Parathyroid adenoma (tissue), 2 donors: ENCODE data around the gene TMEM263.

Experiments used
- H2AFZ ChIP-seq: fragments of 300-600 bp; sonication (generic); one replicate; pipeline ENCODE4 v1.7.0; 2017; ENCODE audit warnings: antibody characterized with exemption, mild to moderate bottlenecking
- H3K27ac ChIP-seq: fragments of 300-600 bp; sonication (generic); one replicate; pipeline ENCODE4 v1.7.0; 2017
- H3K27me3 ChIP-seq: fragments of 300-600 bp; sonication (generic); one replicate; pipeline ENCODE4 v1.7.0; 2017; ENCODE audit warnings: low read length; ENCODE audit not compliant: control insufficient read depth, insufficient read depth
- H3K36me3 ChIP-seq: fragments of 300-600 bp; sonication (generic); one replicate; pipeline ENCODE4 v1.7.0; 2017; ENCODE audit warnings: low read length; ENCODE audit not compliant: control insufficient read depth, insufficient read depth
- H3K4me1 ChIP-seq: fragments of 300-600 bp; sonication (generic); one replicate; pipeline ENCODE4 v1.7.0; 2017; ENCODE audit warnings: control low read depth
- H3K4me2 ChIP-seq: fragments of 300-600 bp; sonication (generic); one replicate; pipeline ENCODE4 v1.7.0; 2017; ENCODE audit warnings: low read length
- H3K4me3 ChIP-seq: fragments of 300-600 bp; sonication (generic); one replicate; pipeline ENCODE4 v1.7.0; 2017; ENCODE audit warnings: low read depth, low read length
- H3K79me2 ChIP-seq: fragments of 300-600 bp; sonication (generic); one replicate; pipeline ENCODE4 v1.7.0; 2017; ENCODE audit warnings: control low read depth
- H3K9ac ChIP-seq: fragments of 300-600 bp; sonication (generic); one replicate; pipeline ENCODE4 v1.7.0; 2017; ENCODE audit warnings: mild to moderate bottlenecking
- H3K9me3 ChIP-seq: fragments of 300-600 bp; sonication (generic); one replicate; pipeline ENCODE4 v1.7.0; 2017; ENCODE audit warnings: low read length; ENCODE audit not compliant: control insufficient read depth
- CTCF ChIP-seq: fragments of 300-600 bp; sonication (generic); IDR thresholded peaks from one replicate; pipeline ENCODE4 v1.7.0; 2017; ENCODE audit warnings: antibody characterized with exemption, mild to moderate bottlenecking
- donor health status: primary hyperparathyroidism.

TMEM263 gene

GRCh38 chr12:106971065-106971464 is 15.4 kb downstream of the TMEM263 start:
- Histone ChIP-seq H3K9me3 (no peaks in the 10 kb centered on the region), H3K4me2 (no peak overlapping the region), H3K4me3 (no peak overlapping the region), H3K36me3 (no peaks in the 10 kb centered on the region), H2AFZ (no peak overlapping the region), H3K9ac (no peak overlapping the region), H3K4me1 (no peaks in the 10 kb centered on the region), H3K79me2 (no peaks in the 10 kb centered on the region), H3K27me3 (no peaks in the 10 kb centered on the region), H3K27ac (no peak overlapping the region)
- no peak for TF ChIP-seq CTCF

GRCh38 chr12:106973545-106973944 is 17.8 kb downstream of the TMEM263 start:
- Histone ChIP-seq H3K4me2 (no peak overlapping the region), H2AFZ (no peak overlapping the region), H3K9me3 (no peaks in the 10 kb centered on the region), H3K9ac (no peak overlapping the region), H3K4me1 (peaks cover 3% of the 10 kb centered on the region), H3K36me3 (no peaks in the 10 kb centered on the region), H3K4me3 (no peak overlapping the region), H3K79me2 (no peaks in the 10 kb centered on the region), H3K27ac (no peak overlapping the region), H3K27me3 (no peaks in the 10 kb centered on the region)
- no peak for TF ChIP-seq CTCF

DNA sequence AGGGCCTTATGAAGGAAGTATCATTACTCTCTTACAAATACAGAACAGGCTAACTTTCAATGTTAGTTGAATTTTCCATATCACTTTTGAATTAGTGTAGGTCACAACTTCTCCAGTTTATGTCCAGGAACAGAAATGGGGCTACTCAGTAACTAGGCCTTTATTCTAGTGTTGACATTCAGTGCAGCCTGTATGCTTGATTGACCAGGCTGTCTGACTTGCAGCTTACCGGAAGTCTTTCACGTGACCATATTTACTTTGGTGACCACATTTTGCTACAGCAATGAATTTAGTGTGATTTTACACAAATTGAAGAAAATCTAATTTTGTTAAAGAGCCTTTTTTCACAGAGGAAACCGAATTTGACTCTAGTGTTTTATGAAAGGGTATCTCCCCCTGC is 18.8 kb downstream of the TMEM263 start:
- no peak for TF ChIP-seq CTCF
- H3K9ac ChIP-seq, result no peak overlapping the region
- H3K4me3 ChIP-seq, result no peak overlapping the region
- no peaks in the 10 kb centered on the region for H3K9me3 ChIP-seq
- no peak overlapping the region for H3K4me2 ChIP-seq
- no peaks in the 10 kb centered on the region for H3K27me3 ChIP-seq
- H3K36me3 ChIP-seq, result no peaks in the 10 kb centered on the region
- peaks cover 3% of the 10 kb centered on the region for H3K4me1 ChIP-seq
- H2AFZ ChIP-seq, result peak overlapping the region; percentile 4
- no peaks in the 10 kb centered on the region for H3K79me2 ChIP-seq
- H3K27ac ChIP-seq, result no peak overlapping the region

- no peak overlapping the region for H3K9ac ChIP-seq
- no peak overlapping the region for H2AFZ ChIP-seq
- H3K4me3 ChIP-seq, result no peak overlapping the region
- no peaks in the 10 kb centered on the region for H3K79me2 ChIP-seq
- TF ChIP-seq CTCF, result no peak
- H3K4me2 ChIP-seq, result no peak overlapping the region
- H3K36me3 ChIP-seq, result no peaks in the 10 kb centered on the region
- H3K9me3 ChIP-seq, result no peaks in the 10 kb centered on the region
- H3K4me1 ChIP-seq, result peaks cover 3% of the 10 kb centered on the region
- no peaks in the 10 kb centered on the region for H3K27me3 ChIP-seq
- no peak overlapping the region for H3K27ac ChIP-seq
Observed at GRCh38 chr12:106975098-106975497, 19.4 kb downstream of the TMEM263 start.

- Histone ChIP-seq H3K4me2 (no peak overlapping the region), H3K9me3 (no peaks in the 10 kb centered on the region), H3K9ac (no peak overlapping the region), H3K4me1 (peaks cover 3% of the 10 kb centered on the region), H3K4me3 (no peak overlapping the region), H3K79me2 (no peaks in the 10 kb centered on the region), H2AFZ (no peak overlapping the region), H3K27ac (no peak overlapping the region), H3K27me3 (no peaks in the 10 kb centered on the region), H3K36me3 (no peaks in the 10 kb centered on the region)
- TF ChIP-seq CTCF, result no peak
Observed at GRCh38 chr12:106975993-106976658, 20.4 kb downstream of the TMEM263 start.
